GM23338 (cell line): ENCODE results near the gene CFAP251. TPM values are rescaled to one million over a fixed set of nuclear protein-coding genes. Genes with fewer than 3 reads are reported as not detected.

Experiments used
- ATAC-seq: fragments of 200-7000 bp; cut with Tn5 transposase; 3 replicates; pipeline ENCODE4 v1.9.1; 2020
- DNase-seq: peaks from one replicate; pipeline ENCODE4 v3.0.0-alpha.2; 2015; ENCODE audit warnings: low spot score
- H2AFZ ChIP-seq: fragments of 200-600 bp; sonication (generic); 2 replicates; pipeline ENCODE4 v1.8.0; 2016; ENCODE audit warnings: antibody characterized with exemption, mild to moderate bottlenecking, moderate library complexity
- H3F3A ChIP-seq: fragments of 200-600 bp; sonication (generic); replicated peaks from 2 replicates; pipeline ENCODE4 v1.8.0; 2017; ENCODE audit warnings: antibody characterized with exemption, mixed run types, low read depth
- H3K27ac ChIP-seq: fragments of 200-600 bp; sonication (generic); 2 replicates; pipeline ENCODE4 v1.6.1; 2016; ENCODE audit warnings: low read depth
- H3K27me3 ChIP-seq: fragments of 200-600 bp; sonication (generic); 2 replicates; pipeline ENCODE4 v1.8.0; 2016; ENCODE audit warnings: mild to moderate bottlenecking, mixed run types, moderate library complexity; ENCODE audit not compliant: insufficient read depth
- H3K36me3 ChIP-seq: fragments of 200-600 bp; sonication (generic); 2 replicates; pipeline ENCODE4 v1.8.0; 2016; ENCODE audit warnings: mild to moderate bottlenecking; ENCODE audit not compliant: insufficient read depth
- H3K4me1 ChIP-seq: fragments of 200-600 bp; sonication (generic); 2 replicates; pipeline ENCODE4 v1.8.0; 2016; ENCODE audit warnings: mild to moderate bottlenecking, moderate library complexity; ENCODE audit not compliant: insufficient read depth
- H3K4me2 ChIP-seq: fragments of 200-600 bp; sonication (generic); 2 replicates; pipeline ENCODE4 v1.7.1; 2017; ENCODE audit warnings: mixed run types
- H3K4me3 ChIP-seq: fragments of 200-600 bp; sonication (generic); 2 replicates; pipeline ENCODE4 v1.6.1; 2016; ENCODE audit warnings: mixed run types
- H3K79me2 ChIP-seq: fragments of 200-600 bp; sonication (generic); replicated peaks from 2 replicates; pipeline ENCODE4 v1.8.0; 2017; ENCODE audit warnings: mild to moderate bottlenecking; ENCODE audit not compliant: insufficient read depth
- H3K9me2 ChIP-seq: fragments of 200-600 bp; sonication (generic); 2 replicates; pipeline ENCODE4 v1.8.0; 2017; ENCODE audit not compliant: insufficient read depth
- H4K20me1 ChIP-seq: fragments of 200-600 bp; sonication (generic); replicated peaks from 2 replicates; pipeline ENCODE4 v1.8.0; 2017; ENCODE audit warnings: mild to moderate bottlenecking; ENCODE audit not compliant: insufficient read depth
- H3K27ac Mint-ChIP-seq: 2 replicates; pipeline ENCODE4 v1.8.0; 2020; ENCODE audit warnings: inconsistent platforms, mild to moderate bottlenecking, moderate library complexity, mixed read lengths
- H3K27me3 Mint-ChIP-seq: 3 replicates; pipeline ENCODE4 v1.8.0; 2022; ENCODE audit warnings: low read depth, mild to moderate bottlenecking, moderate library complexity, mixed read lengths, inconsistent platforms; ENCODE audit not compliant: insufficient read depth, poor library complexity
- H3K36me3 Mint-ChIP-seq: 3 replicates; pipeline ENCODE4 v1.8.0; 2021; ENCODE audit warnings: low read depth, mild to moderate bottlenecking, inconsistent platforms, moderate library complexity, mixed read lengths
- H3K4me1 Mint-ChIP-seq: 3 replicates; pipeline ENCODE4 v1.8.0; 2020; ENCODE audit warnings: mild to moderate bottlenecking, inconsistent platforms, mixed read lengths
- H3K4me3 Mint-ChIP-seq: 3 replicates; pipeline ENCODE4 v1.8.0; 2021; ENCODE audit warnings: moderate library complexity, mild to moderate bottlenecking, inconsistent platforms, mixed read lengths
- H3K9me3 Mint-ChIP-seq: 3 replicates; pipeline ENCODE4 v1.8.0; 2020; ENCODE audit warnings: moderate library complexity, mild to moderate bottlenecking, inconsistent platforms, mixed read lengths
- CREB1 ChIP-seq: fragments of 250-450 bp; sonication (Bioruptor Pico); IDR thresholded peaks from 2 replicates; pipeline ENCODE4 v1.5.0; 2020; ENCODE audit warnings: low read depth, mild to moderate bottlenecking, moderate library complexity
- CTCF ChIP-seq, 2 experiments: fragments of 200-600 bp in 1 of 2; sonication (generic) in 1 of 2; conservative IDR thresholded peaks; 2 replicates each; pipeline versions ENCODE4 v1.5.1 to v1.6.1; 2016 to 2017; ENCODE audit warnings: antibody characterized with exemption in 2 of 2, low read depth in 2 of 2, mild to moderate bottlenecking in 2 of 2, moderate library complexity in 1 of 2
- EZH2phosphoT487 ChIP-seq: fragments of 200-600 bp; sonication (generic); IDR thresholded peaks from one replicate; pipeline ENCODE4 v1.8.1; 2018; ENCODE audit warnings: antibody characterized with exemption; ENCODE audit not compliant: unreplicated experiment
- JUNB ChIP-seq: IDR thresholded peaks from one replicate; pipeline ENCODE4 v1.6.1; 2016; ENCODE audit warnings: antibody characterized with exemption; ENCODE audit not compliant: unreplicated experiment
- NANOG ChIP-seq: IDR thresholded peaks from 2 replicates; pipeline ENCODE4 v1.6.1; 2016; ENCODE audit warnings: antibody characterized with exemption, borderline replicate concordance
- POLR2AphosphoS5 ChIP-seq: IDR thresholded peaks from 2 replicates; pipeline ENCODE4 v1.6.1; 2016; ENCODE audit warnings: antibody characterized with exemption, low read depth
- REST ChIP-seq: IDR thresholded peaks from one replicate; pipeline ENCODE4 v1.6.1; 2018; ENCODE audit warnings: antibody characterized with exemption; ENCODE audit not compliant: unreplicated experiment
- ZNF114 ChIP-seq: fragments of 250-450 bp; sonication (Bioruptor Pico); IDR thresholded peaks from 2 replicates; pipeline ENCODE4 v1.5.0; 2020; ENCODE audit warnings: mild to moderate bottlenecking, moderate library complexity
- ZNF331 ChIP-seq: fragments of 250-450 bp; sonication (Bioruptor Pico); IDR thresholded peaks from 2 replicates; pipeline ENCODE4 v1.5.0; 2020; ENCODE audit warnings: low read depth, mild to moderate bottlenecking, moderate library complexity
- ZNF462 ChIP-seq: fragments of 250-450 bp; sonication (Bioruptor Pico); IDR thresholded peaks from 2 replicates; pipeline ENCODE4 v1.5.0; 2020; ENCODE audit warnings: mild to moderate bottlenecking, moderate library complexity
- polyA plus RNA-seq: library from polyadenylated mRNA; unstranded; fragments of >200 nt; fragmentation: Nextera tagmentation; extraction: Ambion mirVana; gene quantifications from 2 replicates; pipeline ENCODE4 v1.2.1, GENCODE V29; 2016
- total RNA-seq: library from RNA; depleted of rRNA; stranded (reverse); fragments of >200 nt; shearing (Covaris generic); gene quantifications from 2 replicates; pipeline ENCODE4 v1.2.3, GENCODE V29; 2014

CFAP251 gene
- total and polyA plus RNA-seq, 2 experiments from 2014 or later: 1.4 to 2.5 TPM

- no peak for TF ChIP-seq CTCF (conservative IDR thresholded peaks at IDR 0.05; ENCODE audit: low read depth in 2 of 2)
Measured at GRCh38 chr12:122005252-122005776, 86.9 kb downstream of the CFAP251 start (continued).

GRCh38 chr12:122006186-122006926, 88.0 kb downstream of the CFAP251 start:
- DNase-seq (no peak), ATAC-seq (no peak)
- Histone ChIP-seq H2AFZ (no peak overlapping the region), H3K4me2 (no peak overlapping the region), H3K27me3 (no peaks in the 10 kb centered on the region), H4K20me1 (no peaks in the 10 kb centered on the region), H3K27ac (no peak overlapping the region), H3K9me2 (no peaks in the 10 kb centered on the region), H3K4me3 (no peak overlapping the region), H3K79me2 (no peaks in the 10 kb centered on the region), H3F3A (no peaks in the 10 kb centered on the region), H3K36me3 (no peaks in the 10 kb centered on the region), H3K4me1 (no peaks in the 10 kb centered on the region)
- Mint-ChIP-seq H3K36me3 (no peaks in the 10 kb centered on the region), H3K27ac (no peak overlapping the region), H3K27me3 (no peaks in the 10 kb centered on the region), H3K4me1 (peaks cover 6% of the 10 kb centered on the region; the same call in 2 of the 3 replicates), H3K4me3 (no peak overlapping the region), H3K9me3 (no peaks in the 10 kb centered on the region)
- TF ChIP-seq JUNB (no peak), REST (no peak), ZNF114 (no peak), EZH2phosphoT487 (no peak), POLR2AphosphoS5 (no peak), NANOG (no peak), ZNF331 (no peak), ZNF462 (CRISPR knock-in tag) (no peak), CREB1 (CRISPR knock-in tag) (no peak), CTCF (conservative IDR thresholded peaks at IDR 0.05; ENCODE audit: low read depth in 2 of 2) (no peak)
